Testis (tissue), 3 donors: ENCODE data around the gene GAPDH. TPM values are rescaled to one million over a fixed set of nuclear protein-coding genes. Genes with fewer than 3 reads are reported as not detected.
A peak's percentile ranks its signal among the peaks of the same experiment; 100 is the strongest.

Source experiments
- DNase-seq: peaks from one replicate; pipeline ENCODE4 v3.0.0-alpha.2; 2019
- H3K27ac ChIP-seq, 2 donors: fragments of 200-600 bp; sonication (generic); one replicate each; pipeline ENCODE4 v1.5.1; 2019
- H3K27me3 ChIP-seq: fragments of 200-600 bp; sonication (generic); one replicate; pipeline ENCODE4 v1.5.1; 2019
- H3K36me3 ChIP-seq: fragments of 200-600 bp; sonication (generic); one replicate; pipeline ENCODE4 v1.5.1; 2017; ENCODE audit warnings: low read depth; ENCODE audit errors: missing control alignments
- H3K4me1 ChIP-seq: fragments of 200-600 bp; sonication (generic); one replicate; pipeline ENCODE4 v1.5.1; 2019
- H3K4me3 ChIP-seq, 2 donors: fragments of 200-600 bp; sonication (generic); one replicate each; pipeline ENCODE4 v1.5.1; 2017 to 2019
- H3K9me3 ChIP-seq: fragments of 200-600 bp; sonication (generic); one replicate; pipeline ENCODE4 v1.5.1; 2017
- POLR2A ChIP-seq: fragments of 450-650 bp; IDR thresholded peaks from one replicate; pipeline ENCODE4 v1.6.1; 2017; ENCODE audit warnings: antibody characterized with exemption, mild to moderate bottlenecking, moderate library complexity
- WGBS, 2 donors: methylation state at CpG; one replicate each; pipeline ENCODE4 v1.1.5; 2018; 5-methylcytosine and 5-hydroxymethylcytosine counted together
- intact Hi-C: fragments of 100-400 bp; cut with DNase I; formaldehyde crosslinking; loops from one replicate; pipeline ENCODE4 v1.15.1; 2023; ENCODE audit warnings: low total_unique reads
- polyA plus RNA-seq: library from polyadenylated mRNA; stranded (reverse); fragments of 350-450 nt; fragmentation: Illumina TruSeq; extraction: RNeasy Lipid Tissue Mini Kit (QIAGEN cat#74804); gene quantifications from one replicate; pipeline ENCODE4 v1.2.3, GENCODE V29; 2014; ENCODE audit warnings: low read depth, low replicate concordance; ENCODE audit not compliant: insufficient read depth
- total RNA-seq, 2 donors: library from RNA; depleted of rRNA; stranded (reverse); fragments of >200 nt; gene quantifications; one replicate each; pipeline ENCODE4 v1.2.3, GENCODE V29; 2016
- TF ChIP-seq, protein P1 (sequence below), 3 experiments: fragments of 450-650 bp in 2 of 3; fragments of 200-600 bp in 1 of 3; sonication (generic) in 1 of 3; IDR thresholded peaks; one replicate each; pipeline ENCODE4 v1.5.1; 2016 to 2019; ENCODE audit warnings: antibody characterized with exemption in 3 of 3, mild to moderate bottlenecking in 2 of 3, moderate library complexity in 1 of 3

Gene GAPDH
- total and polyA plus RNA-seq, 3 donors from 2014 or later, result 1,591 to 1,928 (median 1,857) TPM

DNA sequence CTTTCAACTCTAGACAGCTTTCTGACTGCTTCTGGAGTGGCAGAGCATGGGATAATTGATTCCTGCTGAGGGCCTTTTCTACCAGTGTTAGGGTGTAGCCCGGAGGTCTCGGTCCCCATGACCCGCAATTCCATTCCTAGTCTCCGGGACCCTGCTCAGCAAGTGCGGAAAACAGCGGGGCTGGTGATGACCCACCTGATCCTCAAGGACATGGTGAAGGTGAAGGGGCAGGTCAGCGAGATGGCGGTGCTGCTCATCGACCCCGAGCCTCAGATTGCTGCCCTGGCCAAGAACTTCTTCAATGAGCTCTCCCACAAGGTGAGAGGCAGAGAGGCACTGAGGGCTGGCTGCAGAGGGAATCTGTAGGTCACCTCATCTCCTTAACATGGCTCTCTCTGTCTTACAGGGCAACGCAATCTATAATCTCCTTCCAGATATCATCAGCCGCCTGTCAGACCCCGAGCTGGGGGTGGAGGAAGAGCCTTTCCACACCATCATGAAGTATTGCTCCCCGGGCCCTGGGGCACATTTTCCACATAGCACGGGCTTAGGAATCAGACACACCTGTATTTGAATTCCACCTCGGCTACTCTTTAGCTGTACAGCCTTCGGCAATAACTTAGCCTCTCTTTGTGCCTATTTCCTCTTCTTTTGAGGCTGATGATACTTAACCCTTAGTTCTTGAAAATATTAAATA lies 5.6 kb upstream of the GAPDH start:
- Histone ChIP-seq H3K9me3 (no peaks in the 10 kb centered on the region), H3K27ac (no peak overlapping the region), H3K36me3 (peaks cover 5% of the 10 kb centered on the region), H3K4me1 (peaks cover 18% of the 10 kb centered on the region), H3K27me3 (no peaks in the 10 kb centered on the region), H3K4me3 (no peak overlapping the region)
- TF ChIP-seq POLR2A, result no peak
- TF ChIP-seq, protein P1, sequence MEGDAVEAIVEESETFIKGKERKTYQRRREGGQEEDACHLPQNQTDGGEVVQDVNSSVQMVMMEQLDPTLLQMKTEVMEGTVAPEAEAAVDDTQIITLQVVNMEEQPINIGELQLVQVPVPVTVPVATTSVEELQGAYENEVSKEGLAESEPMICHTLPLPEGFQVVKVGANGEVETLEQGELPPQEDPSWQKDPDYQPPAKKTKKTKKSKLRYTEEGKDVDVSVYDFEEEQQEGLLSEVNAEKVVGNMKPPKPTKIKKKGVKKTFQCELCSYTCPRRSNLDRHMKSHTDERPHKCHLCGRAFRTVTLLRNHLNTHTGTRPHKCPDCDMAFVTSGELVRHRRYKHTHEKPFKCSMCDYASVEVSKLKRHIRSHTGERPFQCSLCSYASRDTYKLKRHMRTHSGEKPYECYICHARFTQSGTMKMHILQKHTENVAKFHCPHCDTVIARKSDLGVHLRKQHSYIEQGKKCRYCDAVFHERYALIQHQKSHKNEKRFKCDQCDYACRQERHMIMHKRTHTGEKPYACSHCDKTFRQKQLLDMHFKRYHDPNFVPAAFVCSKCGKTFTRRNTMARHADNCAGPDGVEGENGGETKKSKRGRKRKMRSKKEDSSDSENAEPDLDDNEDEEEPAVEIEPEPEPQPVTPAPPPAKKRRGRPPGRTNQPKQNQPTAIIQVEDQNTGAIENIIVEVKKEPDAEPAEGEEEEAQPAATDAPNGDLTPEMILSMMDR (IDR thresholded peaks at IDR 0.05), result no peak
- WGBS, 2 donors, result 86 to 89% methylated on average over 17 of the region's 17 CpGs
- intact Hi-C loops, result no loop called here
- no peak for DNase-seq

DNA sequence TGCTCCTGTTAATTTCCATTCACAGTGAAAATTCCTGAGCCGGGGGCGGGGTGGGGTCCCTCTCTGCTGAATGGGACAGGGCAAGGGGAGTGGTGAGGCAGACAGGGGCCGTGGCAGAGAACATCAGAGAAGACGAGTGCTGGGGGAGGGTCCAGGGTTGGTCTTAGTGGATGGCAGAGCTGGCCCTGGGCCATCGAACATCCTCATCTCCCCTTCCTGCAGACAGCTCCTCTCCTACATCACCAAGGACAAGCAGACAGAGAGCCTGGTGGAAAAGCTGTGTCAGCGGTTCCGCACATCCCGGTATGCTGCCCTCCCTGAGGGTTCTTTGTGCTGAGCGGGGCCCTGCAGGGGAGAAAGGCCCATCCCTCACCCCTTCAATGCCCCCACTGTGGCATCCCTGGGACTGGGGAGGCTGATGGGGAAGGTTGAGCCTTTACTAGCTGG lies 5.0 kb upstream of the GAPDH start:
- no peaks in the 10 kb centered on the region for H3K27me3 ChIP-seq
- H3K4me1 ChIP-seq, result peaks cover 18% of the 10 kb centered on the region
- H3K4me3 ChIP-seq, result no peak overlapping the region
- intact Hi-C loops, result no loop called here
- H3K27ac ChIP-seq, result no peak overlapping the region
- no peak for TF ChIP-seq POLR2A
- TF ChIP-seq, protein P1 (IDR thresholded peaks at IDR 0.05), result no peak
- DNase-seq, result no peak
- 79 to 86% methylated on average over 9 of the region's 9 CpGs for WGBS, 2 donors
- H3K36me3 ChIP-seq, result peaks cover 5% of the 10 kb centered on the region
- H3K9me3 ChIP-seq, result no peaks in the 10 kb centered on the region

DNA sequence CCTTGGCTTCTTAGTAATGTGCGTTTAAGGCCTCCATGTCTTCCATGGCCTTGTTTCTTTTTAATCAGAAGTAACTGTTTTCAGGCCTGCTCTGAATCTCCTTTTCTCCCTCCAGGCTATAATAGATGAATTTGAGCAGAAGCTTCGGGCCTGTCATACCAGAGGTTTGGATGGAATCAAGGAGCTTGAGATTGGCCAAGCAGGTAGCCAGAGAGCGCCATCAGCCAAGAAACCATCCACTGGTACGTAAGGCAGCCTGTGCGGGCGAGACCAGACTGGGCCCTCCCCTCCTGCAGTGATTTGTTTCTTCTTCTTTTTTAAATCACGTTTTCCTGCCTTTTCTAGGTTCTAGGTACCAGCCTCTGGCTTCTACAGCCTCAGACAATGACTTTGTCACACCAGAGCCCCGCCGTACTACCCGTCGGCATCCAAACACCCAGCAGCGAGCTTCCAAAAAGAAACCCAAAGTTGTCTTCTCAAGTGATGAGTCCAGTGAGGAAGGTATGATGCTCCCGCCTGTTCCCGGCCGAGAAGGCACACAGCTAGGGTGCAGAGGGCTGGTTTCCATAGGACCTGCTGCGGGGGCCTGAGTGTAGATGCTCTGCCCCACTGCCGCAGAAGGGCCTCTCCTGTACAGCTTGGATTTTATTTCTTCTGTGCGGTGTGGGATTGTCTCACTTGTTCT lies 3.6 kb upstream of the GAPDH start:
- TF ChIP-seq, protein P1 (IDR thresholded peaks at IDR 0.05), result no peak
- DNase-seq, result no peak
- H3K9me3 ChIP-seq, result no peaks in the 10 kb centered on the region
- intact Hi-C loops, result no loop called here
- H3K27me3 ChIP-seq, result no peaks in the 10 kb centered on the region
- H3K36me3 ChIP-seq, result peaks cover 5% of the 10 kb centered on the region
- peaks cover 23% of the 10 kb centered on the region for H3K4me1 ChIP-seq
- WGBS, 2 donors, result 92 to 93% methylated on average over 18 of the region's 18 CpGs
- H3K27ac ChIP-seq, result no peak overlapping the region
- H3K4me3 ChIP-seq, result no peak overlapping the region

DNA sequence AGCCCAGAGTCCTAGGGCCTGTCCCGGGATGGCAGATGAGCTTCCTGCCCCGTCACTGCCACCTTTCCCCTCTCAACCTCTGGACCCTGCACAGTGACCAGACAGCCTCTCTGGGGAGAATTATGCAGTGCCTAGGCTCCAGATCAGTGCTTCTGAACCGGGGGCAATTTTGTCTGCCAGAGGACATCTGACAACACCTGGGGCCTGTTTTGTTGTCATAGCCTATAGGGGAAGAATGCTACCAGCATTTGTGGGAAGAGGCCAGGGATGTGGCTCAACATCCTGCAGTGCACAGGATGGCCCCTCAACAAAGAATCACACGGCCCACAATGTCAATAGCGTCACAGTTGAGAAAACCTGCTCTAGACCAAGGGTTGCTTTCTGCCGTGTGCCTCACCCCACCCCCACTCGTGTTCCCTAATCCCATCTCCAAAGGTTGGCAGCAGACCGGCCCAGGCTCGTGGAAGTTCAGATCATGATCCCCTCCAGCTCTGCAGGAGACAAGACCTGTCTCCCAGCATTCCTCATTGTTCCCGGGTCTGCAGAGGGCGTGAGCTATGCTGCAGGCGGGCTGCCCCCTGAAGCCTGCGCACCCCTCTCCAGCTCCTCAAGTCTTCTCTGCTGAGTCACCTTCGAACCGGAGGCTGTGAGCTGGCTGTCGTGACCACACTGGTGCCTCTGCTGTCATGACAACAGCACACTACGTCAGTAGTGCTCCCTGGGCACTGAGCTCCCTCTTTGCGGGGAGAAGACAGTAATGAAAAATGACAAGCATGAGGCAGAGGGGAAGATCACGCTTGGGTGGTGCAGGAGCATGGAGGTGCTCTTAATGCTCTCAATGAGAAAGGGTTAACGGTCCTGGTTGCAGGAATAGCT lies 2.0 kb upstream of the GAPDH start:
- no peaks in the 10 kb centered on the region for H3K27me3 ChIP-seq
- intact Hi-C loops, result no loop called here
- H3K36me3 ChIP-seq, result no peaks in the 10 kb centered on the region
- H3K27ac ChIP-seq, result peak overlapping the region; percentile 86 to 92
- no peaks in the 10 kb centered on the region for H3K9me3 ChIP-seq
- TF ChIP-seq POLR2A, result no peak
- TF ChIP-seq, protein P1 (IDR thresholded peaks at IDR 0.05), result no peak
- H3K4me3 ChIP-seq, result no peak overlapping the region
- peaks cover 30% of the 10 kb centered on the region for H3K4me1 ChIP-seq
- 20 to 27% methylated on average over 16 to 20 of the region's 20 CpGs for WGBS, 2 donors
- DNase-seq, result no peak
